NCI-H345 treated with DMSO at 0.1 percent for 48 hours (cell line): ENCODE measurements around the gene CACHD1.
A peak's percentile ranks its signal among the peaks of the same experiment; 100 is the strongest.
"Not testable (repeated sequence)": the region's sequence is repeated elsewhere in the genome, so short reads cannot be mapped to it uniquely, and the experiment has no call there.

Source experiments
- DNase-seq: peaks from one replicate; lab custom pipeline; 2025; ENCODE audit not compliant: unreplicated experiment; lab: John Stamatoyannopoulos, UW

CACHD1 gene

GRCh38 chr1:64581135-64581842 is 111.4 kb downstream of the CACHD1 start:
- DNase-seq: peak; percentile 79

GRCh38 chr1:64581843-64582185 is 111.9 kb downstream of the CACHD1 start:
- no peak for DNase-seq

DNA sequence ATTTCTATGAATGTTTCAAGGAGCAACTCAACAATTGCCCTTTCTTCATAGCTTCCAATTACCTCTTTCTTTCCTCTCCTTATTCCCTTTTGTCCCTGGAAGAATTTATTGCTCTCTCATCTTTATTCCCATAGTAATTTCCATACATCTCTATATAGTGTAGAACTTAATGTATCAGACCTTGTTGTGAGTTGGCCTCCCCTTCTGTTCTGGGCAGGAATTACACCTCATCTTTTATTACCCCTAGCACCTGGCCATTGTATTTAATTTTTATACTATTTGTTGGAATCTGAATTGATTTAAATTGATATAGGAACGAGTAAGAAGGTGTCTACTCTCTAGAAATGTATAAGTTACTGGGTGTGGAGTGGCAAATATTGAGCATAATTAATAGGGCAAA is 114.5 kb downstream of the CACHD1 start:
- no peak for DNase-seq

DNA sequence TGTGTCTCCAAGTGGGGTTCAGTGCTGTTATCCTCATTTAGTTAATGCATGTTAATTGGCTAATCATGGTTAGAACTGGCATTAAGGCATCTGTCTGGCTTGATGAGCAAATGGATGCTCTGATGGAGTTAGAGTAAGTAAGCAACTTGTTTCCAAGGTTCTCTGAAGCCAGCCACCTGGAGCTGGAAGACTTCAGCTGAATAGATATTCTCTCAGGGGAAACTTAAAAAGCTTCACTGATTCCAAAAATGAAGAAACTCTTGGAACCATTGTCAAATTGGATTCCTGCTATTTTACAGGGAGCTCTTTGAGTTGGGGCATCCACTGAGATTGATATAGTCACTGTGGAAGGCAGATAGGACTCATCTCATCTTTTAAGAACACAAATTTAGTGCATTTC is 118.9 kb downstream of the CACHD1 start:
- no peak for DNase-seq

GRCh38 chr1:64590316-64590715 is 120.4 kb downstream of the CACHD1 start:
- no peak for DNase-seq

GRCh38 chr1:64594446-64594845 is 124.5 kb downstream of the CACHD1 start:
- DNase-seq: no peak

DNA sequence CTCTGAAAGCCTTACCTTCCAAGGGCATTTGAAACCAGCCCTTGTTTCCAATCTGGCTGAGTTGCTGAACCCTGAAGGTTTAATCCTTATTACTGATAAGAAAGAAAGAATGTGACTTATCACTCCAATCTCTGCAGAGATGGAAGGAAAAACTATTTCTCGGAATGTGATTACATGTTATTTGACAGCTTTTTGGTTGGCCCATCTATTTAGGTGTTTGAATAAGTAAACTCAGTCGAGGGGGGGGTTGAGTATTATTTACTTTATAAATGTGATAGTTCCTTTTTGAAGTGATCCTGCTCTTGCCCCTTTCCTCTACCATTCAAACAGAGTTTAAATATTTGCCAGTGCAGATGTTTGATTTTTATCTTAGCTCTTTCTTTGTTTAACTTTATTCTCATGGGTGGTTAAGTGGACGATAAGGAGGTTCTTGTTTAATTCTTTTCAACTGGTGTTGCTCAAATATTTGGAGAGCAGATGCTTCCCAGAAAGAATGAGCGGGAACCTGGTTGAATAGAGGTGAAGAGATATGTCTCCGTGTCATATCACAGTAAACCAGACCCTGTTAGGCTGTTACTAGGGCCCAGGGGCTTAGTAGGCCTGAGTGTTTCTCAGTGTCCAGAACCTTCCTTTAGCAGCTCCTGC is 126.1 kb downstream of the CACHD1 start:
- no peak for DNase-seq

DNA sequence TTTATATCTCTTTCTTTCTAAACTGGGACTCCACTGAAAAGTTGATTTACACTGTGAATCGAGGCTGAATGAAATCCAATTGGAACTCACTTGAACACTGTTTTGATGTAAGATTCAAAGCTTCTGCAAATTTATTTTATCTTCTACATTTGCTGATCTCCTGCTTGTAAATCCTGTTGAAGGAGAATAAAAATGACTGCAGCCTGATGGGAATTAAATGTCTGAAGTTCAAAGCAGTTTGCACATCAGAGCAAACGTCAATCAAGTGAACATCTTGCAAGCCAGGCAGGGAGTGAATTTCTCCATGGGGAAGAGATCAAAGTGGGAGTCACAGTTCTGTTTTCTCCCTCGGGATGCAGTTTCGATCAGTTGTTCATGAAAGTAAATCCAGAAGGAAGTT is 127.2 kb downstream of the CACHD1 start:
- DNase-seq: no peak

GRCh38 chr1:64598100-64598571 is 128.2 kb downstream of the CACHD1 start:
- no peak for DNase-seq

GRCh38 chr1:64599242-64599641 is 129.3 kb downstream of the CACHD1 start:
- no peak for DNase-seq

DNA sequence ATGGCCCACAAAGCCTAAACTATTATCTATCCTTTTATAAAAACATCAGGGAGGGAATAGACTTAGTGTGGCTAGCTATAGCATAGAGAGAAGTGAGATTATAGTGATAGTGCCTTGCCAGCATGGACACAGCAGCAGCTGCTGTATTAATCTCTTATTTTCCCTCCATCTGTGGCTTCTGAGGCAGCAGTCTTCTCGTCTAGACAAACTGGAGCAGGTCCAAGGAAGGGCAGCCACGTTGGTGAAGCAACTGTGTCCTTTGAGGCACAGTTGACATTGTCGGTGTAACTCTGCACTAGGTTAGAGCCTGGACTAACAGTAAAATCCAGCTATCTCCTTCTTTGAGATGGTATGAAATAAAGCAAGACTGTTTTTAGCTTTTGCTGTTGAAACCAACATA is 131.3 kb downstream of the CACHD1 start:
- DNase-seq: no peak

DNA sequence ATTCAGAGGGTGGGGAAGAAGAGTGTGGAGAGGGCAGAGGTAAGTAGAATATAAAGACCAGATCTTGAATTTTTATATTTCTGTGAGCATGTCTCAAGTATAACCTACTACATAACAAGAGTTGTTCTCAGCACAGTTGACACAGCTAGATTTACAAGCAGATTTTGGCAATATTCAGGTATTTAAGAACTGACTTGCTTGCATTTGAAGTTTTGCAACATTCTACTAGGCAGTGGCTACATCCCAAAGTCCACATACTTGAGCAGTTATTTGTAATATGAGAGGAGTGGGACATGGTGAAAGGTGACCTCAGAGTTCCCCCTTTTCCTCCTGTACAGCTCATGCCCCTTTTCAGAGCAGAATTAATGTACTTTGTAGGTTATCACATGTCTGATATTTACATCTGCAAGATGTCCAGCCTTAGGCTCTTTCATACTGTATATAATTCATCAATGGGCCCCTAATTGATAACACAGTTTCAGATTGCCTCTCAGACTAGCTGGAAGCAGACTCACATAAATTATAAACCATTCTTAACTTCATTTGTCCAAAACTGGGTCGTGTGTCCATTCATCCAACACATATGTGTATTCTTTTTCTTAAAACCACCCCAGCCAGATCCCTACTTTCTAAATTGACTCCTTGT is 138.2 kb downstream of the CACHD1 start:
- DNase-seq: no peak

DNA sequence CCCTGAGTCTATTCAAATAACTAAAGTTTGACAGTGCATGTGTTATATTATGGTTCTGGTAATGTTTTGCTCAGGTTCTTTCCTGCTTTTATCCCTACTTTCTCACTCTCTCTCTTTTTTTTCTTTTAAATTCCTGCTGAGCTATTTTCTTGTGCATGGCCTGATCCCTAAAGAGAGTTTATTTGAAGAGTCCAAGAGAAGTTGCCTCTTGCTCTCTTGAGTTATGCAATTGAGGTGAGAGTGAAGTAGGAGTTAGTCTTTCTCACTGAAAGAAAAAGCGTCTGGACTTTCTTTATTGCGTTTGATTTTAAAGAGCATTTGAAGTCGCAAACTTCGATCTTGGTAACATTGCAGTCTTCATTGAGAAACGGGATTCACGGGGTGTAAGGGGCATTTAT is 138.7 kb downstream of the CACHD1 start:
- no peak for DNase-seq

GRCh38 chr1:64610950-64611349 is 141.0 kb downstream of the CACHD1 start:
- DNase-seq: not testable (repeated sequence)

DNA sequence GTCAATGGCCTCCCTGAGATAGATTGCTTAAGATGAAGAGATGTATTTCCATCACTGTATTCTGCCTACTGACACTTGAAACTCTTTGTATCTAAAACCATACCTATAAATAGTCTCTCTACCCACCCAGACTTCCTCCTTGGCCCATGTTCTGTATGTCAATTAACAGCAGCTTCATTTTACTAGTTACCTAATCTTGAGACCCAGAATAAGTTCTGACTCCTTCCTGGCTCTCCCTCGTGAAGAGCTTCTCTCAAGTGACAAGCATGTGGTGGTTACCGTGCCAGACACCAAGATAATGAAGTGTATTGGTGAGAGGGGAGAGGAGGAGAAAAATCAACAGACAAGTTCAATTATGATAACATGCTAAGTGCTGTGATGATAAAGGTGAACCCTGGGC is 146.1 kb downstream of the CACHD1 start:
- no peak for DNase-seq

DNA sequence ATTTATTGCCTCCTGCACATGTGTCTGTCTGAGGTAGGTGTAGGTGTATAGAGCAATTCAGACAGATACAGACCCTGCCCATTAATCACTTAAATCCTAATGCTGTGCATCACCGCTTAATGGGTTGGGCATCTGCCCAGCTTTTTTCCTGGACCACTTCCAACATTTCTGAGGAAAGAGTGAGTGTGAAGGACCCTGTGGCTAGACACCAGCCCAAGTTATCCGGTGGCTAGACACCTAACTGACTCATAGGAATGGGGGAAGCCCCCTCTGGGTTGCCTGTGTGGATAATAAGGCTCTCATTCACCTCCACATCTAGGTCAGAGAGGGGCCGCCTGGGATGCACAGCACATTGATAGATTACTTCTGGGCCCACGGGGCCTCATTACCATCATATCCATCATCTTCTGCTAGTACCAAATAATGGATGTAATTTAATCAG is 153.8 kb downstream of the CACHD1 start:
- DNase-seq: peak; percentile 2

- peak; percentile 9 for DNase-seq
Measured at GRCh38 chr1:64624218-64624713, 154.3 kb downstream of the CACHD1 start.

DNA sequence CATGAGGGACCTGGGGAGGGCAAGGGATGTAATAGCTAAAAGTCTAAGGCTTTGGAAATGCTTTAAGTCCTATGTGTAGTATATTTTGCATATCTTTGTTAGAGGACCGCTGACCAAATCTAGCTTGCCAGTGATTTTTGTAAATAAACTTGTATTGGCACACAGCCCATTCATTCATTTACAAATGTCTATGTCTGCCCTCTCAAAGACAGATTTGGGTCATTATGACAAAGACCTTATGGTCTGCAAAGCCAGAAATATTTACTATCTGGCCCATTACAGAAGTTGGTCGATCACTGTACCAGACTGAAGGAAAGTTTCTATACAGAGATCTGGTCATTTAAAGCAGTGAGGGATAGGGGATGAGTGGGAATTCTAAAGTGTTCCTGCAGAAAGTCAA is 154.9 kb downstream of the CACHD1 start:
- no peak for DNase-seq

DNA sequence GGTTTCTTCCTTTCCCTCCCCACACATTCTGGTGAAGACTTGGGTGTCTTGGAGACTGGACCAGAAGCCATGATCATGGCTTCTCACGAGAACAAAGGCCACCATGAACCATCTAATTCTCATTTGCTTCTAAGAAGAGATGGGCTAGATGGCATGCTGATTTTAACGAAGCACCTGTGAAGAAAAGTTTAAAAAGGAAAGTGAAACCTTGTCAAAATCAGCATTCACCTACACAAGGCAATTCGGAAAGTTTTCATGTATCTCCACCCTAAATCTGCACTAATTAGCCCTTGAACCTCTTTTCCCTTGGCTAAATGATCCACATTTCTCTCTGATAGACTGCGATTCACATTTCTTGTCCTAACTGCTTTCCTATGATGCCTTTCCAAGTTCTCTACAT is 160.7 kb downstream of the CACHD1 start:
- no peak for DNase-seq

DNA sequence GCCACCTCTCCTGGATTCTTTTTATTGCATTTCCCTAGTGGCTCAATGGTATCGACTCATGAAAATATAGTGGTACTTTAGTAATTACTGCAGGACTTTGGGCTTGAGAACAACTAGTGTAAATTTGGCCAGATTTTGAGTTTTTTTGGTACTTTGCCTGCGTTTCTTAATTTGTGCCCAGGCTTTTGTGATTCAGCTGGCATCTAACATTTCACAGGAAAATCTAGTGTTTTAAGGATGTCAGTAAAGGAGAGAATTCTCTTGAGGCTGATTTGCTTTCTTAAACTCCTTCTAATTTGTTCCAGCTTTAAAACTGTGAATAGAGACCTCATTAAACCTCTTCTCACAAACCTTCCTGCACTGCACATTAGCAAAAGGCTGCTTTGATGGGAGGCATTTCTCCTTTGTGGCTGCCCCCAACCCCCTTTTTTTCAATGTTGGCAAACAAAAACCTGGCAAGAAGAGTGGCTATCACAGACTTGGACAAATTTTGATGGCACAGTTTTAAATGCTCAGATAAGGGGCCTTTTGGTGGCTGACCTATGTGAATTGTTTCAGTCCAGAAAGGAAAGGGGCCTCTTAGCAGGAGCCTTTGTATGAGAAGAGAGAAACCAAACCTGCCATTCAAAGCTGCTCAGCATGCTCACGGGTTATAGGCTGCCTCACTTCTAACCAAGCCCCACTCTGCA is 161.6 kb downstream of the CACHD1 start:
- no peak for DNase-seq

- DNase-seq: no peak
Measured at GRCh38 chr1:64632936-64633335, 163.0 kb downstream of the CACHD1 start.

DNA sequence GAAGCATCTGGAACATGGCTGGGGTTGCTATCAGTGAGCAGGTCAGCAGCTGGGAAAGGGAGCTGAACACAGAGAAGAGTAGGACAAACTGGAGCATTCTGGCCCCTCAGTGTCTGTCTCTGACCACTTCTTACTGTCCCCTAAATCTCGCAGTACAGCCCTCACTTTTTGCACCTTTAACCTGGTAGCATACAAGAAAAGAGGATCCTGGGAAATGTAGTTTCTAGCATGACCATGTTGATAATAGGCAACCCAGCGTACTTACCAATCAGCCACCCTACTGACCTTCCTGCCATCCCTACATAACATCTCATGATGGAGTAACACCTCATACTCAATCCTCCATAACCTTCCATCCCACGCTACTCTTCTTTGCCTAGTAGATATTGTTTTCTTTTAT is 175.8 kb downstream of the CACHD1 start:
- no peak for DNase-seq
